ENCODE results near the gene OPRL1.
"Not testable (repeated sequence)": the region's sequence is repeated elsewhere in the genome, so short reads cannot be mapped to it uniquely, and the experiment has no call there.

Gene OPRL1

DNA sequence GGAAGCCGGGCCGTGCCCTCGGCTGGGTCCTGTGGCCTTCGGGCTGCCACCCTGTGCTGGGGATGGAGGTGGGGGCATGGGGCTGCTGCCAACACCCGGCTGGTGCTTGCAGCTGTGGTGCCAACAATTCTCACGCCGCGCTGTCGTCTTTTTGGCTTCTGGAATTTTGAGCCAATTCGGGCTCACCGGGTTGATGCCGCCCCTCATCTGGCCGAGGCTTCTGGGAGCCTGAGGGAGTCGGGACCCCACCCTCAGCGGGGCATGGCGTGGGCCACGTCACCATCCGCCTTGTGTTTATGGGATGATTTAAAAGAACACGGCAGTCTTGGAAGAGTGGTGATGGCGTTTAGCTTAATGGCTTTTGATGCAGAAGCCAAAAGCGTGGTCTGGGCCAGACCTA is 36.1 kb downstream of the OPRL1 start:
- Mint-ChIP-seq H3K9me3 (no peaks in the 10 kb centered on the region), H3K4me3 (no peak overlapping the region), H3K27ac (no peak overlapping the region), H3K27me3 (ENCODE audit: low read depth, poor library complexity) (peaks cover 15% of the 10 kb centered on the region), H3K4me1 (peaks cover 22% of the 10 kb centered on the region), H3K36me3 (ENCODE audit: low read depth) (no peaks in the 10 kb centered on the region)
- TF ChIP-seq CTCF (IDR thresholded peaks at IDR 0.05) = no peak
- DNase-seq = no peak

- no peak for TF ChIP-seq CTCF (IDR thresholded peaks at IDR 0.05)
- Mint-ChIP-seq H3K27ac (no peak overlapping the region), H3K4me1 (peaks cover 16% of the 10 kb centered on the region), H3K4me3 (no peak overlapping the region), H3K36me3 (ENCODE audit: low read depth) (no peaks in the 10 kb centered on the region), H3K9me3 (no peaks in the 10 kb centered on the region), H3K27me3 (ENCODE audit: low read depth, poor library complexity) (peaks cover 22% of the 10 kb centered on the region)
- DNase-seq = no peak
Measured at GRCh38 chr20:64116541-64117431, 36.9 kb downstream of the OPRL1 start.

DNA sequence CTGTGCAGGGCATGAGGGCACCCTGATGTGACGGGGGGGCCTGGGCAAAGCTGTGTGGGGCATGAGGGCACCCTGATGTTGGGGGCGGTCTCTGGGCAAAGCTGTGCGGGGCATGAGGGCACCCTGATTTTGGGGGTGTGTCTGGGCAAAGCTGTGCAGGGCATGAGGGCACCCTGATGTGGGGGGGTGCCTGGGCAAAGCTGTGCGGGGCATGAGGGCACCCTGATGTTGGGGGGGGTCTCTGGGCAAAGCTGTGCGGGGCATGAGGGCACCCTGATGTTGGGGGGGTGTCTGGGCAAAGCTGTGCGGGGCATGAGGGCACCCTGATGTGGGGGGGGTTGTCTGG is 37.5 kb downstream of the OPRL1 start:
- not testable (repeated sequence) for H3K36me3 Mint-ChIP-seq (ENCODE audit: low read depth); H3K4me1 Mint-ChIP-seq; H3K27ac Mint-ChIP-seq; H3K4me3 Mint-ChIP-seq; DNase-seq; H3K9me3 Mint-ChIP-seq
- H3K27me3 Mint-ChIP-seq (ENCODE audit: low read depth, poor library complexity) = peaks cover 29% of the 10 kb centered on the region

DNA sequence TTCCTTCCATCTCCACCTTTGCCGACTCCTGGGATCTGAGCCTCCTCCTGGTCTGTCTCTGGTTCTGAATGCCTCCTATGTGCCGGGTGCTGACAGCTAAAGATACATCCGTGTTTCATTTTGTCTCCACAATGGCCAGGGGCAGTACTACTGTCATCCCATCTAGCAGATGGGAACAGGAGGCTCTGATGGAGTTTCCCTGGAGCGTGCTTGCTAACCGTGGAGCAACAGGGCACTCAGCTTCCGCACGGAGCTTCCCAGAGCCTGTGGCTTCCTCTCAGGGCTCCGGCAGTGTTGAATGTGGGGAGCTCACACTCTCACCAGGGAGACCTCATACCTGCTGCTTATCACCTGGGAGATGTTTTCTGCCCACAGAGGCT is 39.4 kb downstream of the OPRL1 start:
- peaks cover 8% of the 10 kb centered on the region for H3K9me3 Mint-ChIP-seq
- no peaks in the 10 kb centered on the region for H3K36me3 Mint-ChIP-seq (ENCODE audit: low read depth)
- TF ChIP-seq CTCF (IDR thresholded peaks at IDR 0.05) = no peak
- no peak overlapping the region for H3K27ac Mint-ChIP-seq
- H3K4me3 Mint-ChIP-seq = no peak overlapping the region
- peaks cover 44% of the 10 kb centered on the region for H3K27me3 Mint-ChIP-seq (ENCODE audit: low read depth, poor library complexity)
- DNase-seq = no peak
- H3K4me1 Mint-ChIP-seq = peaks cover 7% of the 10 kb centered on the region

GRCh38 chr20:64119681-64120341 is 39.9 kb downstream of the OPRL1 start:
- no peak for TF ChIP-seq CTCF (IDR thresholded peaks at IDR 0.05)
- no peak overlapping the region for H3K4me3 Mint-ChIP-seq
- H3K4me1 Mint-ChIP-seq = peaks cover 7% of the 10 kb centered on the region
- no peaks in the 10 kb centered on the region for H3K36me3 Mint-ChIP-seq (ENCODE audit: low read depth)
- DNase-seq = no peak
- H3K27me3 Mint-ChIP-seq (ENCODE audit: low read depth, poor library complexity) = peaks cover 41% of the 10 kb centered on the region
- no peak overlapping the region for H3K27ac Mint-ChIP-seq
- peaks cover 8% of the 10 kb centered on the region for H3K9me3 Mint-ChIP-seq

DNA sequence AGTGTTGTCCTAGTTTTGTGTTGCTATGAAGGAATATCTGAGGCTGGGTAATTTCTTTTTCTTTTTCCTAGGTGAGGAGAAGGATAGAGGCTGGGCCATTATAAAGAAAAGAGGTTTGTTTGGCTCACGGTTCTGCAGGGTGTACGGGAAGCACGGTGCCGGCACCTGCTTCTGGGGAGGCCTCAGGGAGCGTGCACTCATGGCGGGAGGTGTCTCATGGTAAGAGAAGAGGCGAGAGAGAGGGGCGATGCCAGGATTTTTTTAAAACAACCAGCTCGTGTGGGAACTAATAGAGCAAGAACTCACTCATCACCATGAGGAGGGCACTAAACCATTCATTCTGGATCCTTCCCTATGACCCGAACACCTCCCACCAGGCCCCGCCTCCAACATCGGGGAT is 41.7 kb downstream of the OPRL1 start:
- Mint-ChIP-seq H3K9me3 (peaks cover 12% of the 10 kb centered on the region), H3K4me3 (no peak overlapping the region), H3K4me1 (peaks cover 7% of the 10 kb centered on the region), H3K36me3 (ENCODE audit: low read depth) (no peaks in the 10 kb centered on the region), H3K27ac (no peak overlapping the region), H3K27me3 (ENCODE audit: low read depth, poor library complexity) (peaks cover 41% of the 10 kb centered on the region)
- TF ChIP-seq CTCF (IDR thresholded peaks at IDR 0.05) = no peak
- no peak for DNase-seq

GRCh38 chr20:64122927-64123326 is 43.0 kb downstream of the OPRL1 start:
- not testable (repeated sequence) for H3K36me3 Mint-ChIP-seq (ENCODE audit: low read depth); H3K27ac Mint-ChIP-seq; DNase-seq; H3K4me1 Mint-ChIP-seq; H3K4me3 Mint-ChIP-seq
- H3K27me3 Mint-ChIP-seq (ENCODE audit: low read depth, poor library complexity) = peaks cover 41% of the 10 kb centered on the region
- H3K9me3 Mint-ChIP-seq = peaks cover 13% of the 10 kb centered on the region

DNA sequence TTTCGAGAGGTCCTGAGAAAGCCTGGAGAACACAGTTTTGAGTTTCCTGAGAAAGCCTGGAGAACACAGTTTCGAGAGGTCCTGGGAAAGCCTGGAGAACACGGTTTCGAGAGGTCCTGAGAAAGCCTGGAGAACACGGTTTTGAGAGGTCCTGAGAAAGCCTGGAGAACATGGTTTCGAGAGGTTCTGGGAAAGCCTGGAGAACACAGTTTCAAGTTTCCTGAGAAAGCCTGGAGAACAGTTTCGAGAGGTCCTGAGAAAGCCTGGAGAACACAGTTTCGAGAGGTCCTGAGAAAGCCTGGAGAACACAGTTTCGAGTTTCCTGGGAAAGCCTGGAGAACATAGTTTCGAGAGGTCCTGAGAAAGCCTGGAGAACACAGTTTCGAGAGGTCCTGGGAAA is 43.6 kb downstream of the OPRL1 start:
- H3K4me1 Mint-ChIP-seq; H3K27ac Mint-ChIP-seq; H3K4me3 Mint-ChIP-seq; DNase-seq; H3K36me3 Mint-ChIP-seq (ENCODE audit: low read depth): not testable (repeated sequence)
- H3K27me3 Mint-ChIP-seq (ENCODE audit: low read depth, poor library complexity) = peaks cover 41% of the 10 kb centered on the region
- H3K9me3 Mint-ChIP-seq = peaks cover 19% of the 10 kb centered on the region
